Activated CD4-positive, CD25-positive, alpha-beta regulatory T cell treated with anti-CD3 and anti-CD28 coated beads, Interleukin-2, amount 50 U/mL, for 72 hours (primary cell): ENCODE measurements around the gene LGALS7.

Source experiments
- DNase-seq: peaks from one replicate; pipeline ENCODE4 v3.0.0; 2021

Gene LGALS7

GRCh38 chr19:38725469-38726283 is 47.6 kb downstream of the LGALS7 start:
- DNase-seq = no peak

- DNase-seq = no peak
Measured at GRCh38 chr19:38723990-38724854, 49.1 kb downstream of the LGALS7 start.

GRCh38 chr19:38723606-38723965 is 49.7 kb downstream of the LGALS7 start:
- DNase-seq = no peak

GRCh38 chr19:38722947-38723605 is 50.2 kb downstream of the LGALS7 start:
- DNase-seq = no peak

GRCh38 chr19:38721979-38722773 is 51.1 kb downstream of the LGALS7 start:
- no peak for DNase-seq

- DNase-seq = no peak
Measured at GRCh38 chr19:38721496-38721895, 51.8 kb downstream of the LGALS7 start.
